EH (cell line): ENCODE results near the gene NEK1.
A peak's percentile ranks its signal among the peaks of the same experiment; 100 is the strongest.
"Not testable (repeated sequence)": the region's sequence is repeated elsewhere in the genome, so short reads cannot be mapped to it uniquely, and the experiment has no call there.

Source experiments
- DNase-seq: peaks from one replicate; pipeline ENCODE4 v3.0.0-alpha.2; 2015; ENCODE audit warnings: low read depth

The NEK1 gene

GRCh38 chr4:169601016-169601771 lies 11.2 kb downstream of the NEK1 start:
- DNase-seq, result no peak

- DNase-seq, result no peak
Observed at GRCh38 chr4:169594560-169595195, 17.7 kb downstream of the NEK1 start.

GRCh38 chr4:169593050-169593560 lies 19.3 kb downstream of the NEK1 start:
- no peak for DNase-seq

- peak; percentile 48 for DNase-seq
Observed at GRCh38 chr4:169583563-169583962, 28.8 kb downstream of the NEK1 start.

GRCh38 chr4:169582706-169583105 lies 29.7 kb downstream of the NEK1 start:
- peak; percentile 25 for DNase-seq

GRCh38 chr4:169582203-169582602 lies 30.2 kb downstream of the NEK1 start:
- no peak for DNase-seq

GRCh38 chr4:169573889-169574288 lies 38.5 kb downstream of the NEK1 start:
- no peak for DNase-seq

GRCh38 chr4:169571435-169571834 lies 40.9 kb downstream of the NEK1 start:
- DNase-seq, result no peak

- not testable (repeated sequence) for DNase-seq
Observed at GRCh38 chr4:169571012-169571411, 41.4 kb downstream of the NEK1 start.

- DNase-seq, result not testable (repeated sequence)
Observed at GRCh38 chr4:169570266-169570665, 42.1 kb downstream of the NEK1 start.

- DNase-seq, result not testable (repeated sequence)
Observed at GRCh38 chr4:169569188-169569587, 43.2 kb downstream of the NEK1 start.

- no peak for DNase-seq
Observed at GRCh38 chr4:169567916-169568315, 44.5 kb downstream of the NEK1 start.

GRCh38 chr4:169566021-169566818 lies 46.2 kb downstream of the NEK1 start:
- DNase-seq, result peak; percentile 64

GRCh38 chr4:169565606-169566005 lies 46.8 kb downstream of the NEK1 start:
- no peak for DNase-seq

- DNase-seq, result peak; percentile 60
Observed at GRCh38 chr4:169557061-169557636, 55.2 kb downstream of the NEK1 start.

GRCh38 chr4:169546548-169546947 lies 65.8 kb downstream of the NEK1 start:
- not testable (repeated sequence) for DNase-seq

GRCh38 chr4:169540774-169541173 lies 71.6 kb downstream of the NEK1 start:
- peak; percentile 7 for DNase-seq

- DNase-seq, result no peak
Observed at GRCh38 chr4:169530048-169530447, 82.3 kb downstream of the NEK1 start.

GRCh38 chr4:169523796-169524195 lies 88.6 kb downstream of the NEK1 start:
- no peak for DNase-seq

GRCh38 chr4:169510617-169511016 lies 101.8 kb downstream of the NEK1 start:
- DNase-seq, result no peak

- no peak for DNase-seq
Observed at GRCh38 chr4:169506903-169507302, 105.5 kb downstream of the NEK1 start.

- not testable (repeated sequence) for DNase-seq
Observed at GRCh38 chr4:169499907-169500306, 112.5 kb downstream of the NEK1 start.
